ENCODE results near the gene AOPEP. TPM values are rescaled to one million over a fixed set of nuclear protein-coding genes. Genes with fewer than 3 reads are reported as not detected.

The AOPEP gene
- total RNA-seq, 1 experiment from 2014 or later, result 15.0 TPM

- Mint-ChIP-seq H3K4me1 (peaks cover 11 to 20% of the 10 kb centered on the region in 2 experiments), H3K27ac (peak overlapping the region in 1 of 3 experiments; percentile 87; a peak in 2 of 7 replicates), H3K4me3 (no peak overlapping the region), H3K9me3 (no peaks in the 10 kb centered on the region), H3K36me3 (ENCODE audit: insufficient read depth in 1 of 3, low read depth in 3 of 3) (no peaks in the 10 kb centered on the region), H3K27me3 (ENCODE audit: low read depth) (no peaks in the 10 kb centered on the region; the same call in 1 of the 2 replicates)
- H3K27me3 ChIP-seq (ENCODE audit: insufficient read depth, low read length), result no peaks in the 10 kb centered on the region
- no peak overlapping the region for H2AFZ ChIP-seq (ENCODE audit: low read length)
- no peak overlapping the region for H3K23ac ChIP-seq (ENCODE audit: insufficient read length, low read depth, low read length)
- H3K56ac ChIP-seq (ENCODE audit: insufficient read length, low read depth, low read length), result no peak overlapping the region
- no peak overlapping the region for H2BK5ac ChIP-seq (ENCODE audit: insufficient read length, low read length)
- no peak for TF ChIP-seq CTCF (conservative IDR thresholded peaks at IDR 0.05)
- DNase-seq, result no peak
- H3K14ac ChIP-seq (ENCODE audit: insufficient read depth, low read length), result no peak overlapping the region
- H3K4me2 ChIP-seq (ENCODE audit: insufficient read depth, insufficient read length, low read length), result no peak overlapping the region
- H3K79me2 ChIP-seq (ENCODE audit: insufficient read depth, low read length), result no peaks in the 10 kb centered on the region
- H2BK15ac ChIP-seq (ENCODE audit: low read depth, low read length), result no peak overlapping the region
- no peak overlapping the region for H2BK120ac ChIP-seq (ENCODE audit: low read depth, low read length, poor library complexity, severe bottlenecking)
- H3K18ac ChIP-seq (ENCODE audit: insufficient read length, low read depth, low read length), result no peak overlapping the region
- no peak overlapping the region for H4K5ac ChIP-seq (ENCODE audit: insufficient read length, low read depth, low read length)
- H3T11ph ChIP-seq (ENCODE audit: low read length), result no peak overlapping the region
- no peaks in the 10 kb centered on the region for H3K79me1 ChIP-seq (ENCODE audit: insufficient read depth, low read depth, low read length, poor library complexity, severe bottlenecking)
- H2BK12ac ChIP-seq (ENCODE audit: insufficient read length, low read depth, low read length), result no peak overlapping the region
- H3K4ac ChIP-seq (ENCODE audit: low read depth, low read length), result no peak overlapping the region
- no peak overlapping the region for H3K27ac ChIP-seq (ENCODE audit: insufficient read length, low read depth, low read length)
- H3K9me3 ChIP-seq (ENCODE audit: control insufficient read depth, low read depth, low read length), result no peaks in the 10 kb centered on the region
- no peaks in the 10 kb centered on the region for H4K20me1 ChIP-seq (ENCODE audit: control insufficient read depth, insufficient read depth, insufficient read length)
- H3K4me1 ChIP-seq (ENCODE audit: insufficient read depth, low read length), result peaks cover 3% of the 10 kb centered on the region; the same call in 1 of the 2 replicates
- H2AK5ac ChIP-seq (ENCODE audit: insufficient read length, low read length), result no peak overlapping the region
- no peak overlapping the region for H4K91ac ChIP-seq (ENCODE audit: insufficient read length, low read depth, low read length)
- no peak overlapping the region for H4K8ac ChIP-seq (replicated peaks; ENCODE audit: insufficient read length, low read depth, low read length)
- H3K23me2 ChIP-seq (ENCODE audit: insufficient read length, low read depth, low read length, poor library complexity, severe bottlenecking), result no peaks in the 10 kb centered on the region
- no peak overlapping the region for H2BK20ac ChIP-seq (ENCODE audit: low read depth, low read length, poor library complexity, severe bottlenecking)
- H3K9ac ChIP-seq (ENCODE audit: extremely low read depth, insufficient read length, low read length), result no peak overlapping the region
Observed at GRCh38 chr9:95120781-95121370, 394.4 kb downstream of the AOPEP start.
